Esophagus squamous epithelium (tissue), 5 donors: ENCODE data around the gene SUV39H2. TPM values are rescaled to one million over a fixed set of nuclear protein-coding genes. Genes with fewer than 3 reads are reported as not detected.
"Not testable (repeated sequence)": the region's sequence is repeated elsewhere in the genome, so short reads cannot be mapped to it uniquely, and the experiment has no call there.

Experiments
- DNase-seq: peaks from one replicate; lab custom pipeline; 2025; lab: John Stamatoyannopoulos, UW
- H3K27ac ChIP-seq, 4 donors: fragments of 200-600 bp; sonication (generic); one replicate each; pipeline ENCODE4 v1.5.1; 2016 to 2019; ENCODE audit warnings: mild to moderate bottlenecking in 1 of 4
- H3K27me3 ChIP-seq, 4 donors: fragments of 200-600 bp; sonication (generic); 1 replicate in 3 of 4; 2 replicates in 1 of 4; pipeline versions ENCODE4 v1.5.1 to v1.6.0; 2017 to 2021; ENCODE audit warnings: antibody characterized with exemption in 1 of 4
- H3K36me3 ChIP-seq, 3 donors: fragments of 200-600 bp; sonication (generic); one replicate each; pipeline ENCODE4 v1.5.1; 2016 to 2019
- H3K4me1 ChIP-seq, 3 donors: fragments of 200-600 bp; sonication (generic); one replicate each; pipeline ENCODE4 v1.5.1; 2017 to 2019
- H3K4me3 ChIP-seq, 4 donors: fragments of 200-600 bp; sonication (generic); 1 replicate in 3 of 4; 2 replicates in 1 of 4; pipeline ENCODE4 v1.5.1; 2016 to 2019; ENCODE audit warnings: mild to moderate bottlenecking in 2 of 4, moderate library complexity in 1 of 4
- H3K9me3 ChIP-seq, 3 donors: fragments of 200-600 bp; sonication (generic); one replicate each; pipeline ENCODE4 v1.5.1; 2016 to 2019
- POLR2A ChIP-seq, 4 donors: fragments of 450-650 bp; IDR thresholded peaks; one replicate each; pipeline ENCODE4 v1.6.1; 2017; ENCODE audit warnings: antibody characterized with exemption in 4 of 4, mild to moderate bottlenecking in 4 of 4, moderate library complexity in 3 of 4
- WGBS, 2 donors: methylation state at CpG; one replicate each; pipeline ENCODE4 v1.1.5; 2018; 5-methylcytosine and 5-hydroxymethylcytosine counted together
- intact Hi-C: fragments of 100-400 bp; cut with DNase I; formaldehyde crosslinking; loops from one replicate; pipeline ENCODE4 v1.15.0; 2022
- total RNA-seq, 4 donors: library from RNA; depleted of rRNA; stranded (reverse); fragments of >200 nt; gene quantifications; one replicate each; pipeline ENCODE4 v1.1.0, GENCODE V29; 2016
- TF ChIP-seq, protein P1 (sequence below), 6 experiments: fragments of 450-650 bp in 4 of 6; fragments of 200-600 bp in 2 of 6; sonication (generic) in 2 of 6; IDR thresholded peaks; one replicate each; pipeline ENCODE4 v1.5.1; 2016 to 2019; ENCODE audit warnings: antibody characterized with exemption in 6 of 6, mild to moderate bottlenecking in 4 of 6, moderate library complexity in 4 of 6
- donor health status: DM: yes; HTN: yes; CAD: no.

The SUV39H2 gene
- total RNA-seq, 4 donors from 2014 or later, result 5.6 to 13.2 (median 8.9) TPM

DNA sequence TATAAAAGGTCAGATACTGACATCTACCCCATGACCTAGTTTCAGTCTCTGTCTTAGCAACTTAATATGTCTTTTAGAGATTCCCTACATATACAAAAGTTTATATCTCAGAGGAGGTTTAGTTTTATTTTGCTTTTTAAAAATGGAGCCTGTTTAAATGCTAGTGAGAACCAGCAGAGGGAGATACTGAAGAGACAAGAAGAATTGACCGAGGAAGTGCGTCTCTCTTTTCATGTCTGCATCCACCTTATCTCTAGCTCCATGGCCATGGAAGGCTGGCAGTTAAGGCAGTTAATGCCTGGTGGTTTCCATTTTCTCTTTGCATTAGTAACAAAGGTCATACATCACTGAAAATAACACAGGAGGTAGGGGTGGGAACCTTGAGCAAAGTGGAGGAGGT is 10.7 kb downstream of the SUV39H2 start:
- WGBS, 2 donors, result 89 to 92% methylated on average over 2 of the region's 2 CpGs
- intact Hi-C loops, result no loop called here
- no peaks in the 10 kb centered on the region for H3K4me1 ChIP-seq
- no peaks in the 10 kb centered on the region for H3K27me3 ChIP-seq
- H3K9me3 ChIP-seq, result no peaks in the 10 kb centered on the region
- DNase-seq, result no peak
- no peak for TF ChIP-seq POLR2A (IDR thresholded peaks at IDR 0.05)
- TF ChIP-seq, protein P1, sequence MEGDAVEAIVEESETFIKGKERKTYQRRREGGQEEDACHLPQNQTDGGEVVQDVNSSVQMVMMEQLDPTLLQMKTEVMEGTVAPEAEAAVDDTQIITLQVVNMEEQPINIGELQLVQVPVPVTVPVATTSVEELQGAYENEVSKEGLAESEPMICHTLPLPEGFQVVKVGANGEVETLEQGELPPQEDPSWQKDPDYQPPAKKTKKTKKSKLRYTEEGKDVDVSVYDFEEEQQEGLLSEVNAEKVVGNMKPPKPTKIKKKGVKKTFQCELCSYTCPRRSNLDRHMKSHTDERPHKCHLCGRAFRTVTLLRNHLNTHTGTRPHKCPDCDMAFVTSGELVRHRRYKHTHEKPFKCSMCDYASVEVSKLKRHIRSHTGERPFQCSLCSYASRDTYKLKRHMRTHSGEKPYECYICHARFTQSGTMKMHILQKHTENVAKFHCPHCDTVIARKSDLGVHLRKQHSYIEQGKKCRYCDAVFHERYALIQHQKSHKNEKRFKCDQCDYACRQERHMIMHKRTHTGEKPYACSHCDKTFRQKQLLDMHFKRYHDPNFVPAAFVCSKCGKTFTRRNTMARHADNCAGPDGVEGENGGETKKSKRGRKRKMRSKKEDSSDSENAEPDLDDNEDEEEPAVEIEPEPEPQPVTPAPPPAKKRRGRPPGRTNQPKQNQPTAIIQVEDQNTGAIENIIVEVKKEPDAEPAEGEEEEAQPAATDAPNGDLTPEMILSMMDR (IDR thresholded peaks at IDR 0.05), result peak in 2 of 6 experiments; percentile 16 to 39
- H3K36me3 ChIP-seq, result peaks cover 0 to 4% (median 0%) of the 10 kb centered on the region in 3 donors
- H3K27ac ChIP-seq, result no peak overlapping the region
- H3K4me3 ChIP-seq, result no peak overlapping the region

DNA sequence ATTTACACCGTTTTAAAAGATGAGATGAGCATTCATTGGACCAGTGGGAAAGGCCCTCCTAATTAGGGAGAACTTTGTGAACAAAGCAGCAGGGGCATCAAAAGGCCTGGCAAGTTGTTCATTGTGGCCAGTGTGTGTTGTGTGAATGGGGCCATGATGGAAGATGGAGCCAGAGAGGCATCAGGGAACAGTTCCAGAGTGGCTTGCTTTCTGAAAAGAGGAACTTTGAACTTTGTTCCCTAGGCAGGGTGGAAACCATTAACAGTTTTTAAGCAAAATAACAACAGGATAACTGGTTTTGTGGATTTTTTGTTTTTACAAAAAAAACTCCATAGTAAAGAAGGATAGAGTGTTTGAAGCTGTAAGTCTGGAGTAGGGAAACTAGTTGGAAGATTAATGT is 12.5 kb downstream of the SUV39H2 start:
- intact Hi-C loops, result no loop called here
- Histone ChIP-seq H3K4me1 (no peaks in the 10 kb centered on the region), H3K27ac (no peak overlapping the region), H3K36me3 (no peaks in the 10 kb centered on the region), H3K27me3 (no peaks in the 10 kb centered on the region), H3K4me3 (no peak overlapping the region), H3K9me3 (no peaks in the 10 kb centered on the region)
- no peak for DNase-seq
- TF ChIP-seq, protein P1 (IDR thresholded peaks at IDR 0.05), result no peak
- TF ChIP-seq POLR2A (IDR thresholded peaks at IDR 0.05), result no peak
- 90 to 100% methylated on average over 1 of the region's 1 CpG for WGBS, 2 donors

DNA sequence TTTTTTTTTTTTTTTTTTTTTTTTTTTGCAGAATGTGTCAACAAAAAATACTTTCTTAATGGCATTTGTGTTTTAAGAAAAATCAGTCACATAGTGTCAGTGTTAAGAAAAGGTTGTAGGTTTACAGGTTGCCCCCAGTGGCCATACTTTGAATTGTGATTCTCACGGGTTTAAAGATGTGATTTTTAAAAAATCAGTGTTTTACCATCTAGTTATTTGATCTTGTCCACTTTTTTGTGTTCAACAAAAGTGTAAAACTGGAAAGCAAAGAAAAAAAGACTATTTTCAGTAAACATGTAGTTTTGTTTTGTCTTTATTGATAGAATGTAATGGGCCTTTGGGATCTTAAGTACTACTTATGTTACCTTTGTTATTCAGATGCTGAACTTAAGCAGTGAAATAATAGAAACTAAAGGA is 25.7 kb downstream of the SUV39H2 start:
- WGBS, 2 donors, result 30 to 43% methylated on average over 1 of the region's 1 CpG

DNA sequence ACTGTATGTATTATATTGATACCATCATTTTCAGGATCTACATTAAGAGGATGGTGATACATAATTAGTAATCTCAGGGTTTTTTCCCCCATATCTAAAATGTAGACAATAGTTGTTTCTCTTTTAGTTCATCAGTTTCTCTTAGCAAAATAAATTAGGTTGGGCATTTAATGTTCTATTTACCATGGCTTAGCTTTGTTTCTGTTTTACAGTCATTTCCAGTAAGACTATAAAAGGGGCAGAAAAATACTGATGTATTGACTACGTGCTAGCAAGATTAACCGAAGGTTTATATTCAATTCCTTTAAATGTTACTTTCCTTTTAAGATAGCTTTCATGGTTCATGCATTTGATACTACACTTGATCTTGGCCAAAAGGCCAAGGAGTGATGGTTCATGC is 26.2 kb downstream of the SUV39H2 start:
- WGBS, 2 donors, result 68 to 87% methylated on average over 2 of the region's 2 CpGs
- H3K4me1 ChIP-seq, result no peaks in the 10 kb centered on the region
- peaks cover 0 to 67% (median 10%) of the 10 kb centered on the region in 3 donors for H3K36me3 ChIP-seq
- no peak for DNase-seq
- intact Hi-C loops, result no loop called here
- H3K27ac ChIP-seq, result no peak overlapping the region
- H3K27me3 ChIP-seq, result no peaks in the 10 kb centered on the region
- H3K9me3 ChIP-seq, result no peaks in the 10 kb centered on the region
- no peak overlapping the region for H3K4me3 ChIP-seq
- no peak for TF ChIP-seq POLR2A (IDR thresholded peaks at IDR 0.05)

More for the DNA sequence above, 25.7 kb downstream of the SUV39H2 start:
- TF ChIP-seq, protein P1 (IDR thresholded peaks at IDR 0.05), result peak in 5 of 6 experiments; percentile 10 to 54 (median 42)
- no peak for TF ChIP-seq POLR2A (IDR thresholded peaks at IDR 0.05)
- H3K27me3 ChIP-seq, result no peaks in the 10 kb centered on the region
- H3K27ac ChIP-seq, result no peak overlapping the region
- H3K36me3 ChIP-seq, result peaks cover 0 to 64% (median 10%) of the 10 kb centered on the region in 3 donors
- no peaks in the 10 kb centered on the region for H3K9me3 ChIP-seq
- H3K4me3 ChIP-seq, result no peak overlapping the region
- no peaks in the 10 kb centered on the region for H3K4me1 ChIP-seq
- DNase-seq, result no peak
- intact Hi-C loops, result no loop called here

DNA sequence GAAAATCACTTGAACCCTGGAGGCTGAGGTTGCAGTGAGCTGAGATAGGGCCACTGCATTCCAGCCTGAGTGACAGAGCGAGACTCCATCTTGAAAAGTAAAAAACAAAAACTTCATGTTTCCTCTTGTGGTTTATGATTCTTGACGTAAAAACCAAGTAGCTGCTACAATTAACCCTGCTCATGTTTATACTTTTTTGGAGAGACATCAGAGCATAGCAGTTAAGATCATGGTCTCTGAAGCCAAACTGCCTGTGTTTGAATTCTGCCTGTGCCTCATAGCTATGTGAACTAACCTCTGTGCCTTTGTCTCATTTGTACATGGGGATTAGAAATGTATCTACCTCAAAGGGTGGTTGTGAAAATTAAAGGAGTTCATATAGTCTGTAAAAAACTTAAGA is 27.2 kb downstream of the SUV39H2 start:
- H3K4me3 ChIP-seq, result no peak overlapping the region
- TF ChIP-seq POLR2A (IDR thresholded peaks at IDR 0.05), result no peak
- TF ChIP-seq, protein P1 (IDR thresholded peaks at IDR 0.05), result no peak
- H3K27me3 ChIP-seq, result no peaks in the 10 kb centered on the region
- peaks cover 0 to 72% (median 10%) of the 10 kb centered on the region in 3 donors for H3K36me3 ChIP-seq
- no peaks in the 10 kb centered on the region for H3K4me1 ChIP-seq
- no peaks in the 10 kb centered on the region for H3K9me3 ChIP-seq
- no peak overlapping the region for H3K27ac ChIP-seq
- WGBS, 2 donors, result 83 to 88% methylated on average over 2 of the region's 2 CpGs
- intact Hi-C loops, result no loop called here
- DNase-seq, result no peak

DNA sequence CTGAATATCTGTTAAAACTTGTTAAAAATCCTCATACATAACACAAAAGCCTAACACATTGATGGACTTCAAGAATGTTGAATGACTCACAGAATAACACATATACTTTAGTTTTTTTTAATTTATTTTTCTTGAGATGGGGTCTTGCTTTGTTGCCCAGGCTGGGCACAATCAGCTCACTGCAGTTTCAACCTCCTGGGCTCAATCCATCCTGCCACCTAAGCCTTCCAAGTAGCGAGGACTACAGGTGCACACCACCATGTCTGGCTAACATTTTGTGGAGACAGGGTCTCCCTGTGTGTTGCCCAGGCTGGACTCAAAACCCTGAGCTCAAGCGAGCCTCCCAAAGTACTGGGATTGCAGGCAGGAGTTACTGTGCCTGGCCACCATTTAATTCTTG is 28.1 kb downstream of the SUV39H2 start:
- peaks cover 0 to 71% (median 10%) of the 10 kb centered on the region in 3 donors for H3K36me3 ChIP-seq
- H3K4me3 ChIP-seq, result no peak overlapping the region
- WGBS, 2 donors, result 90 to 96% methylated on average over 2 of the region's 2 CpGs
- TF ChIP-seq POLR2A (IDR thresholded peaks at IDR 0.05), result no peak
- no peaks in the 10 kb centered on the region for H3K27me3 ChIP-seq
- H3K4me1 ChIP-seq, result no peaks in the 10 kb centered on the region
- H3K9me3 ChIP-seq, result no peaks in the 10 kb centered on the region
- intact Hi-C loops, result no loop called here
- no peak for DNase-seq
- H3K27ac ChIP-seq, result no peak overlapping the region

DNA sequence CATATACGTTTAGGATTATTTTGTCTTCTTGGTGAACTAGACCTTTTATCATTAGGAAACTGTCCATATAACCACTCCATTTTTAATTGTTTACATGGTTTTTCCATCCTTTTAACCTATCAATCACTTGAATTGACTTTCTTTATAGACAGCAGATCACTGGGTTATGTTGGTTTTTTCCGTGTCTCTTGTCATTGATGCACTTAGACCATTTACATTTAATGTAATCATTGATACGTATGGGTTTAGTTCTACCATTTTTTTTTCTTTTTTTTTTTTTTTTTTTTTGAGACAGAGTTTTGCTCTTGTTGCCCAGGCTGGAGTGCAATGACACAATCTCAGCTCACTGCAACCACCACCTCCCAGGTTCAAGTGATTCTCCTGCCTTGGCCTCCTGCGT is 28.9 kb downstream of the SUV39H2 start:
- intact Hi-C loops, H3K27me3 ChIP-seq, H3K4me1 ChIP-seq, H3K27ac ChIP-seq, H3K9me3 ChIP-seq, DNase-seq, H3K4me3 ChIP-seq: not testable (repeated sequence)
- 93 to 98% methylated on average over 3 to 4 of the region's 4 CpGs for WGBS, 2 donors
- H3K36me3 ChIP-seq, result peaks cover 2 to 77% (median 10%) of the 10 kb centered on the region in 3 donors
